ENCODE measurements around the gene KLF15. TPM values are rescaled to one million over a fixed set of nuclear protein-coding genes. Genes with fewer than 3 reads are reported as not detected.

Gene KLF15
- total and polyA plus RNA-seq, 2 of the 8 experiments (the other 6 are each of a cell fraction or from before 2014, with no cell fraction given): 15.7 to 19.5 TPM

- Histone ChIP-seq H2BK15ac (ENCODE audit: low read length) (no peak overlapping the region), H4K20me1 (replicated peaks in 1 of 2; ENCODE audit: control insufficient read depth in 1 of 2, insufficient read depth in 2 of 2, low read length in 2 of 2) (no peaks in the 10 kb centered on the region), H2AK5ac (ENCODE audit: low read depth, low read length) (no peak overlapping the region), H3K79me1 (ENCODE audit: low read depth, low read length) (no peaks in the 10 kb centered on the region), H3K56ac (replicated peaks; ENCODE audit: insufficient read length, low read depth, low read length) (no peak overlapping the region), H3K27ac (ENCODE audit: low read depth, low read length) (no peak overlapping the region), H3K36me3 (ENCODE audit: control insufficient read depth in 2 of 4, insufficient read depth in 4 of 4, low read length in 3 of 4) (no peaks in the 10 kb centered on the region), H3K4me2 (ENCODE audit: insufficient read depth in 1 of 2, low read depth in 2 of 2, low read length in 2 of 2) (no peak overlapping the region), H4K91ac (replicated peaks; ENCODE audit: insufficient read length, low read length) (no peak overlapping the region), H3K4me3 (ENCODE audit: extremely low read depth in 1 of 4, insufficient read depth in 2 of 4, low read depth in 3 of 4, low read length in 4 of 4) (no peak overlapping the region), H3K23ac (ENCODE audit: insufficient read length) (no peak overlapping the region), H3K14ac (ENCODE audit: insufficient read length) (no peak overlapping the region), H3K4me1 (replicated peaks in 1 of 4; ENCODE audit: control insufficient read depth in 3 of 4, insufficient read depth in 4 of 4, low read length in 3 of 4) (peaks cover 0 to 6% (median 4%) of the 10 kb centered on the region in 4 experiments; a peak in 5 of 7 replicates), H2BK12ac (ENCODE audit: low read depth, low read length) (no peak overlapping the region), H3K9ac (replicated peaks in 1 of 4; ENCODE audit: extremely low read depth in 1 of 4, low read depth in 3 of 4, low read length in 3 of 4) (no peak overlapping the region), H2AFZ (ENCODE audit: low read length) (no peak overlapping the region), H2BK20ac (ENCODE audit: low read length) (no peak overlapping the region), H2BK120ac (replicated peaks; ENCODE audit: low read depth, low read length) (no peak overlapping the region), H3K9me3 (ENCODE audit: insufficient read depth in 2 of 2, low read depth in 1 of 2, low read length in 1 of 2) (peaks cover 0 to 4% of the 10 kb centered on the region in 2 experiments; a peak in 1 of 4 replicates), H4K8ac (ENCODE audit: extremely low read depth, insufficient read depth, low read length) (no peak overlapping the region), H2BK5ac (ENCODE audit: low read depth, low read length) (no peak overlapping the region), H3K4ac (replicated peaks; ENCODE audit: insufficient read length, low read depth, low read length) (no peak overlapping the region), H3K18ac (ENCODE audit: extremely low read depth, low read length) (no peak overlapping the region), H4K5ac (ENCODE audit: insufficient read length, low read depth, low read length) (no peak overlapping the region), H3K23me2 (ENCODE audit: low read depth, low read length) (no peaks in the 10 kb centered on the region), H3K79me2 (ENCODE audit: control insufficient read depth in 1 of 2, insufficient read depth in 2 of 2, low read length in 2 of 2) (no peaks in the 10 kb centered on the region), H3K27me3 (replicated peaks in 1 of 4; ENCODE audit: control insufficient read depth in 3 of 4, extremely low read depth in 1 of 4, insufficient read depth in 3 of 4, low read length in 3 of 4) (peaks cover 0 to 1% (median 0%) of the 10 kb centered on the region in 4 experiments; a peak in 1 of 7 replicates)
- DNase-seq (ENCODE audit: low read depth in 1 of 2, low spot score in 2 of 2): no peak
- FAIRE-seq: no peak
- 92% methylated on average over 5 of the region's 5 CpGs; no CpG with 5 or more reads in 1 of the 2 experiments for WGBS, 2 experiments (ENCODE audit: extremely low coverage in 1 of 2, insufficient coverage in 1 of 2, insufficient read length in 1 of 2, insufficient replicate concordance in 2 of 2, low coverage in 1 of 2, low lambda C conversion rate in 2 of 2, missing lambda C conversion rate in 1 of 2)
- POLR2A ChIA-PET (ENCODE audit: partially characterized antibody): no interaction called here
- CTCF ChIA-PET (ENCODE audit: partially characterized antibody): interaction anchor here (1.3 to 1.6 kb wide), 3 partner anchors 14 to 65 kb away, joined by 3 to 6 read pairs (median 4); no protein-coding TSS in a partner anchor
- no peak for TF ChIP-seq SUZ12 (IDR thresholded peaks at IDR 0.05; ENCODE audit: low read length)
- no peak for TF ChIP-seq KDM5A (IDR thresholded peaks at IDR 0.05; ENCODE audit: low read length)
- TF ChIP-seq HDAC2 (IDR thresholded peaks at IDR 0.05; ENCODE audit: borderline replicate concordance in 1 of 2, low read depth in 2 of 2, low read length in 2 of 2): no peak
- no peak for TF ChIP-seq JUND (IDR thresholded peaks at IDR 0.05; ENCODE audit: low read length)
- TF ChIP-seq BACH1 (IDR thresholded peaks at IDR 0.05; ENCODE audit: low read length): no peak
- TF ChIP-seq RNF2 (IDR thresholded peaks at IDR 0.05; ENCODE audit: borderline replicate concordance, low read depth, low read length, missing control alignments, poor library complexity, severe bottlenecking): no peak
These were observed 46.4 kb downstream of the KLF15 start for GRCh38 chr3:126310816-126311215.

Measured in H1 (cell line).